Endometrial microvascular endothelial cells (primary cell): ENCODE results near the gene STUB1. TPM values are rescaled to one million over a fixed set of nuclear protein-coding genes. Genes with fewer than 3 reads are reported as not detected.

Experiments used
- in situ Hi-C: cut with HindIII; loops from 2 replicates; pipeline ENCODE4 v1.10.0; 2017; ENCODE audit warnings: low sequenced_read_pairs, low pct_unique_long_range_greater_than_20kb; ENCODE audit errors: inconsistent ontology term
- total RNA-seq: library from RNA; depleted of rRNA; stranded (reverse); fragments of >200 nt; gene quantifications from one replicate; pipeline ENCODE4 v1.2.3, GENCODE V29; 2015; ENCODE audit errors: inconsistent ontology term

STUB1 gene
- total RNA-seq, 1 donor from 2014 or later, result 229 TPM

- in situ Hi-C loops, result no loop called here
Measured at GRCh38 chr16:642189-643049, 37.8 kb upstream of the STUB1 start.

- in situ Hi-C loops, result no loop called here
Measured at GRCh38 chr16:643050-643368, 37.2 kb upstream of the STUB1 start.

DNA sequence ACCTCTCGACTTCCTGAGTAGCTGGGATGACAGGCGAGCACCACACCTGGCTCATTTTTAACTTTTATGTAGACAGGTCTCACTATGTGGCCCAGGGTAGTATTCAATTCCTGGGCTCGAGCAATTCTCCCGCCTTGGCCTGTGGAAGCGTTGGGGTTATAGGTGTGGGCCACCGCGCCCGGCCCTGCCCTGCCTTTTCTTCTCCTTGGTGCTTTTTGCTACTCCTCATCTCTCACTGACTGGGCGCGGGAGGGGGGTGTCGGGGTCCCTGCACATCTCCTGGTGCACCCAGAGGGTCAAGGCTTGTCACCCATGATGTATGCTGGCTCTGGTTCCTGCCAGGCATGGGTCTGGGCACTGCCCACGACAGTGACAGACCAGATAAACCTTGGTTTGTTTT, 35.7 kb upstream of the STUB1 start:
- in situ Hi-C loops, result no loop called here

DNA sequence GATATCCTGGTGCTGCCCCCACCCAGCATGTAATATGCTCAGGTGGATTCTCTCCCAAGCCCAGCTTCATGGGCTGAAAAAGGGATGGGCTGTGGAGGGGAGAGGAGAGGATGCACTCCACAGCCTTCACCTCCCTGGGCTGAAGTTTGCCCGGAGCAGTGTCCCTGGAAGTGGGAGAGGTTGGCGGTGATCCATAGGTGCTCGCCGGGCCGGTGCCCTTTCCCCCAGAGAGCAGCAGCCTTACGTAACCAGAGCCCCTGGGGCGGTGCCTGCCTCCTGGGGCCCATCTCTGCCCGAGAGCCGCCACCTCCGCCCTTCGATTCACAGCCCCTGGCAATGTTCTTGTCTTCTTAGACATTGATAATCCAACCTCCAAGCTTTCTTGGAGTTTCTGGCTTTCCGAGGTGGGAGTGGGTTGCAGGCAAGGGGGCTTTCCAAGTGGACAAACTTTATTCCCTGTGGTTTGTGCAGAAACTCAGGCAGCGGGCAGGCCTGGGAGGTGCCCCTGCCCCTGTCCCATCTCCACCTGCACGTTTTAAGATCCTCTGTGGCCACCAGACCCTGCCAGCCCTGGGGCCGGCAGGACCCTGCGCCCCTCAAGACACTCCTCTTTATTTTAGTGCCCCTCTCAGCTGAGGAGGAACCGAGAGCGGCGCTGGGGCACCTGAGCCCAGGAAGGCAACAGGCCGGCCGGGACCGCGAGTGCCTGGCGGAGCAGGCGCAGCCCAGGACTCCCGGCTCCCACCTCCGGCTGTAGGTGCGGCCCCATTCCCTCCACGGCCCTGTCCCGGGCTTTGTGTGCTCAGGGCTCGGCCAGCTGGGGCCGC, 34.1 kb upstream of the STUB1 start:
- in situ Hi-C loops, result no loop called here

DNA sequence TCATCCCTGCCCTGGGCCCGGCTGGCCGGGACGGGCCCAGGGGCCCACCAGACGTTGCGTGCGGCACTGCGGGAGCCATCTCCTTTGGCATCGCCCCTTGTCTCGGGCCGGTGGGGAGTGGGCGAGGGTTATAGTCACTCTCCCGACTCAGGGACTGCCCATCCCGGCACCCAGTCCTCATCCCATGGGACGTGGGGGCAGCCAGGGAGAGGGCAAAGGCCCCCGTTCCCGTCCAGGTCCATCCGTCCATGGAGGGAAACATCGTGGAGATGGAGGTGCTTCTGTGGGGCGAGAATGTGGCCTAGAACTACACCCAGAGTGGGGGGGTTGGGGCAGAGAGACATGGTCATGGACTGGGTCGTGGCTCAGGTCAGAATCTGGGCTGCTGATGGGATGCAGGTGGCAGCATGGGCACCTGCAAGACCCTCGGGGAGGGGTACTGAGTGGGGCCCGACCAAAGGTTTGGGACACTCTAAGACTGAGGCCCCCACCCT, 33.5 kb upstream of the STUB1 start:
- in situ Hi-C loops, result no loop called here

GRCh38 chr16:647173-647902, 32.9 kb upstream of the STUB1 start:
- in situ Hi-C loops, result no loop called here

DNA sequence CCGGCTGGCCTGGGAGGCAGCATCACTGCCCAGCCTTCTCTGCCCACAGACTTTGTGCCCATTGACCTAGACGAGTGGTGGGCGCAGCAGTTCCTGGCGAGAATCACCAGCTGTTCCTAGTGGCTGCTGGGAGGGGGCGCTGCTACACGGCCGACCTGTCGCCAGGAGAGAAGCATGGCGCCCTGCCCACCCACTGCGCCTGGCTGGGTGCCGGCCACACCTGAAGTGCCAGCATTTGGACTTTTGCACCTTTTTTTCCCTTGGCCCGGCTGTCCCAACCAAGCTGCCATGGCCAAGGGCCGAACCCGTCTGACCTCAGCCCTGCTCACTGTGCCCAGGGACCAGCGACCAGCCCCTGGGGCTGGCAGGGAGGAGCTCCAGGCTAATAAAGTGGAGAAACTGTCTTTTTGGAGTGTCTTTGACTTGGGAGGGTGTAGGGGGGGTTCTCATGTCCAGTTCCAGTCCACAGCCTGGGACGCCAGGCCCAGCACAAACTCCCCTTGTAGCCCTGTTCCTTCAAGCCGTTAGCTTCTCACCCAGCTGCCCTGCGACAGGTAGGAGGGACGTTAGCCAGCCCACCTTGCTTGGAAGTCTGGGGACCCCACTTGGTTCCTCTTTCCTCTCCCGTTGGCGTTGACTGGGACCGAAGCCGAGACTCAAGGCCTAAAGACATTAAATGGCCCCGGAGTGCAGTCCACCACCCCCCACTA, 32.0 kb upstream of the STUB1 start:
- in situ Hi-C loops, result no loop called here

DNA sequence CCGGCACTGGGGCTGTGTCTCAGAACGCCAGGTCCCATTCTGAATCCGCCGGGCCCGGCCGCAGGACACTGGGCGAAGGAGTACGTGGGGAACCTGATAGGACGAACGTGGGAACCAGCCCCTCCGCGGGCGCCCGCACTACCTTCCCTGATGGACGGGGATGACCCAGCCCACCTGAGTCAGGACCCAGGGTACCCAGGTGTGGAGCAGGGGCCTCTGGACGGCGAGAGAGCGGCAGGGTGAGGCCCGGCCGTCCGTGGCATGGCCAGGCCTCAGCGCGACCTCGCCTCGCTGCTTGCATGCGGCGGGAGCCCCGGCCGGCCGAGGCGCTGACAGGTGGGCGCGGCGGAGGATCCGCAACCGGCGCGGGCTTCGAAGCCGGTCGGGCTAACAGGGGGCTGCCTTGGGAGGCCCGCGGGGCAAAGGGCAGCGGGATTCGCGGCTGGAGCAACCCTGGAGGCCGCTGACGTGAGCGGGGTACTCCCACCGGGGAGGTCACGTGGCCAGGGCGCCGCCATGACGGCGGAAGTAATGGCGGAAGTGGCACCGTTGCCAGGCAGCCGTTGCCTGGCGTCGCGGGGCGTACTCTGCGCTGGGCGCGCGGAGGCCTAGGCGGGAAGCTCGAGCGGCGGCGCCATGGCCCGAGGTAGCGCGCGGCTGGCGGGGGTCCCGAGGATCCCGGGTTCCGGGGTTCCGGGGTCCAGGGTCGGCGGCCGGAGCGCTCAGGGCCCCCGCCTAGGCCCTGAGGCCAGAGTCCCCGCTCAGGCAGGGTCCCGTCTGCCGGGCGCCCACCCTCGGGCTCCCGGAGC, 31.2 kb upstream of the STUB1 start, which contains the start of gene WDR90:
WDR90 (plus strand) TSS at position 585 of the 809 bp plus-strand sequence; CDS start at position 637, 52 bp downstream.
- in situ Hi-C loops, result no loop called here

GRCh38 chr16:649631-650030, 30.6 kb upstream of the STUB1 start:
- in situ Hi-C loops, result no loop called here

GRCh38 chr16:651844-652243, 28.4 kb upstream of the STUB1 start:
- in situ Hi-C loops, result no loop called here

GRCh38 chr16:652454-653305, 27.5 kb upstream of the STUB1 start:
- in situ Hi-C loops, result no loop called here

GRCh38 chr16:654034-654433, 26.2 kb upstream of the STUB1 start:
- in situ Hi-C loops, result no loop called here

DNA sequence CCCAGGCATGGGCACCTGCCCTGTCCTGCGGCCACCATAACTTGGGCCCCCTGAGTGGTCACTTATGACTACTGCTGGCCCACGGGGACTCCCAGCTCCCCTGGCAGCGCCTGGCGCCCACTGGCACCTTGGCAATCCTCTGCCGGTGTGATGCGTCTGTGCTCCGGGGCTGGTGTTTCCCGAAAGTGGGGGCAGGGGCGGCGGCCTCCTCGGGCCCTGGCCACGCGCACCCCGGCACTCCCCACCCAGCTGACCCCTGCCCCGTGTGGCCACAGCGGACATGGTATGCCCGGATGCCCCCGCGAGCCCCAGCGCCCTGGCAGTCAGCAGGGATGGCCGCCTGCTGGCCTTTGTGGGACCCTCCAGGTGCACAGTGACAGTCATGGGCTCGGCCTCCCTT, 22.7 kb upstream of the STUB1 start:
- in situ Hi-C loops, result no loop called here

DNA sequence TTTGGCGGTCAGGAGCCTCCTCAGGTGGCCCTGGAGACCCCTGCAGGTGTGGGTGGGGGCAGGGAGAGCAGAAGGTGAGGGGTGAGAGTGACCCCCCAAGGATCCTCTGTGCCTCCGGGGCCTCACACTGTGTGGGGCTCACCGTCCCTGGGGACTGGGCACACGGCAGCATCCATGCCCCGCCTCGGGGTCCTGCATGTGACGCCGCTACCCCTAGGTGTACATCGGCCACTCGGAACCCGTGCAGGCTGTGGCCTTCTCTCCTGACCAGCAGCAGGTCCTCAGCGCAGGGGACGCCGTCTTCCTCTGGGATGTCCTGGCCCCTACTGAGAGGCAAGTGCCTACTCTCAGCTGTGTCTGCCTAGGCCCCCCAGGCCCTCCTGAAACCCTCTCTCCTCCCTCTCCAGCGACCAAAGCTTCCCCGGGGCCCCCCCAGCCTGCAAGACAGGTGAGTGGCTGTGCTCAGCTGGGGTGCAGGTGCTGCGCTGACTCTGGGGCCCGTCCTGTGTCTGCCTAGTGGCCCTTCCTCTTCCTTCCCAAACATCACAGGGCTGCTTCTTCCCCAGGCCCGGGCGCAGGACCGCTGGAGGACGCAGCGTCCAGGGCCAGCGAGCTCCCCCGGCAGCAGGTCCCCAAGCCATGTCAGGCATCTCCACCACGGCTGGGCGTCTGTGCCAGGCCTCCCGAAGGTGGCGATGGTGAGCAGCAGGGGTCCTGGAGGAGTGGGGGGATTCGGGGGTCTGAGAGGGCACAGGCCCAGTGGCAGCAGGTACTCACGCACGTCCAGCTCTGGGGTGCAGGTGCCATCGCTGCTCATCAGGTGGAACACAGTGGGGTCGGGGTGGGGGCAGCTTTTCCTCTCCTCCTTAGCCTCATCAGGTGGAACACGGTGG, 21.3 kb upstream of the STUB1 start:
- in situ Hi-C loops, result no loop called here

DNA sequence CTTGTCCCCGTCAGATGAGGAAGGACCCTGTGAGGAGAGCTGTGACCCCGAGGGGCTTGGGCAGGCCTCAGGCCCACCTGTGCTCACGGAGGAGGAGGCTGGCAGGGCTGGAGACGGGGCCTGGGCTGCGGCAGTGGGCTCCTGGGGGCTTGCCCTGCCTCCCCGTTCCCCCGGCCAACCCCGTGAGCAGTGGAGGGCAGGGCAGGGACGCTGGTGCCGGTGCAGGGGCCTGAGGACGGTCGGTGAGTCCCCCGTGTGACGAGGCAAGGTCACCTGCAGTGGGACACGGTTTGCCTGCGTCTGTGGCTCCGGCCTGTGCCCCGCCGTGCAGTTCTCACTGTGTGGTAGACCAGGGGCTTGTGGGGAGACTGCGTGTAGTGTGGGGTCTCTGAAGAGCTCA, 20.6 kb upstream of the STUB1 start:
- in situ Hi-C loops, result no loop called here

DNA sequence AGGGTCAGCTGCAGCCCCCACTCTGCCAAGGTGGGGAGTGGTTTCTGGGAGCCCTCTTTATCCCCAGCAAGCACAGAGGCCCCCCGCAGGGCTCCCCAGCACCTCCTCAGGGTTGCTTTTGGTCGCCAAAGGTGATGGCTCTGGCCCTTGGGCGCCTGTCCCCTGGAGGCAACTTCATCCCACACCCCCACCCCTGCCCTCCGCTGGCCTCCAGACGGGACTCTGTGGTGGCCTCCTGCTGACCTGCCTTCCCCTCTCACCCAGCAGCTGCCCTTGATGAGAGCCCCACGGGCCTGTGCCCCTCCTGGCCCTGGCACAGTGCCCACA, 20.1 kb upstream of the STUB1 start:
- in situ Hi-C loops, result no loop called here
